ENCODE data around the gene B4GALT4. TPM values are rescaled to one million over a fixed set of nuclear protein-coding genes. Genes with fewer than 3 reads are reported as not detected.

B4GALT4 gene
- total and polyA plus RNA-seq, 2 of the 8 experiments (the other 6 are each of a cell fraction or from before 2014, with no cell fraction given): 14.6 to 44.7 TPM

DNA sequence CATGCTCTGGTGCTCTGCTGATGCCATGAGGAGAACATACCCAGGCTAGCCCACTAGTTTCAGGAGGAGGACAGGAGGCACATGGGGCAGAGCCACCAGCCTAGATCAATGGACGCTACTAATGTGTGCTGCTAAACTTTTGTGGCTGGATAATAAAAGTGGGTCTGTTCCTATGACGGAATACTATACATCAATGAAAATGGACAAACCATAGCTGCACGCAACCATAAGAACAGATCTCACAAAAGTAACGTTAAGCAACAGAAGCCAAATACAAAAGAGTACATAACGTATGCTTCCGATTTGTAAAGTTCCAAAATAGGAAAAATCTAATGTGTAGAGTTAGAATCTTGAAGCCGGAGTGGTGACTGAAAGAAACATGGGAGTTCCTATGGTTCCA lies 11.5 kb downstream of the B4GALT4 start (continued):
- TF ChIP-seq, protein P1, sequence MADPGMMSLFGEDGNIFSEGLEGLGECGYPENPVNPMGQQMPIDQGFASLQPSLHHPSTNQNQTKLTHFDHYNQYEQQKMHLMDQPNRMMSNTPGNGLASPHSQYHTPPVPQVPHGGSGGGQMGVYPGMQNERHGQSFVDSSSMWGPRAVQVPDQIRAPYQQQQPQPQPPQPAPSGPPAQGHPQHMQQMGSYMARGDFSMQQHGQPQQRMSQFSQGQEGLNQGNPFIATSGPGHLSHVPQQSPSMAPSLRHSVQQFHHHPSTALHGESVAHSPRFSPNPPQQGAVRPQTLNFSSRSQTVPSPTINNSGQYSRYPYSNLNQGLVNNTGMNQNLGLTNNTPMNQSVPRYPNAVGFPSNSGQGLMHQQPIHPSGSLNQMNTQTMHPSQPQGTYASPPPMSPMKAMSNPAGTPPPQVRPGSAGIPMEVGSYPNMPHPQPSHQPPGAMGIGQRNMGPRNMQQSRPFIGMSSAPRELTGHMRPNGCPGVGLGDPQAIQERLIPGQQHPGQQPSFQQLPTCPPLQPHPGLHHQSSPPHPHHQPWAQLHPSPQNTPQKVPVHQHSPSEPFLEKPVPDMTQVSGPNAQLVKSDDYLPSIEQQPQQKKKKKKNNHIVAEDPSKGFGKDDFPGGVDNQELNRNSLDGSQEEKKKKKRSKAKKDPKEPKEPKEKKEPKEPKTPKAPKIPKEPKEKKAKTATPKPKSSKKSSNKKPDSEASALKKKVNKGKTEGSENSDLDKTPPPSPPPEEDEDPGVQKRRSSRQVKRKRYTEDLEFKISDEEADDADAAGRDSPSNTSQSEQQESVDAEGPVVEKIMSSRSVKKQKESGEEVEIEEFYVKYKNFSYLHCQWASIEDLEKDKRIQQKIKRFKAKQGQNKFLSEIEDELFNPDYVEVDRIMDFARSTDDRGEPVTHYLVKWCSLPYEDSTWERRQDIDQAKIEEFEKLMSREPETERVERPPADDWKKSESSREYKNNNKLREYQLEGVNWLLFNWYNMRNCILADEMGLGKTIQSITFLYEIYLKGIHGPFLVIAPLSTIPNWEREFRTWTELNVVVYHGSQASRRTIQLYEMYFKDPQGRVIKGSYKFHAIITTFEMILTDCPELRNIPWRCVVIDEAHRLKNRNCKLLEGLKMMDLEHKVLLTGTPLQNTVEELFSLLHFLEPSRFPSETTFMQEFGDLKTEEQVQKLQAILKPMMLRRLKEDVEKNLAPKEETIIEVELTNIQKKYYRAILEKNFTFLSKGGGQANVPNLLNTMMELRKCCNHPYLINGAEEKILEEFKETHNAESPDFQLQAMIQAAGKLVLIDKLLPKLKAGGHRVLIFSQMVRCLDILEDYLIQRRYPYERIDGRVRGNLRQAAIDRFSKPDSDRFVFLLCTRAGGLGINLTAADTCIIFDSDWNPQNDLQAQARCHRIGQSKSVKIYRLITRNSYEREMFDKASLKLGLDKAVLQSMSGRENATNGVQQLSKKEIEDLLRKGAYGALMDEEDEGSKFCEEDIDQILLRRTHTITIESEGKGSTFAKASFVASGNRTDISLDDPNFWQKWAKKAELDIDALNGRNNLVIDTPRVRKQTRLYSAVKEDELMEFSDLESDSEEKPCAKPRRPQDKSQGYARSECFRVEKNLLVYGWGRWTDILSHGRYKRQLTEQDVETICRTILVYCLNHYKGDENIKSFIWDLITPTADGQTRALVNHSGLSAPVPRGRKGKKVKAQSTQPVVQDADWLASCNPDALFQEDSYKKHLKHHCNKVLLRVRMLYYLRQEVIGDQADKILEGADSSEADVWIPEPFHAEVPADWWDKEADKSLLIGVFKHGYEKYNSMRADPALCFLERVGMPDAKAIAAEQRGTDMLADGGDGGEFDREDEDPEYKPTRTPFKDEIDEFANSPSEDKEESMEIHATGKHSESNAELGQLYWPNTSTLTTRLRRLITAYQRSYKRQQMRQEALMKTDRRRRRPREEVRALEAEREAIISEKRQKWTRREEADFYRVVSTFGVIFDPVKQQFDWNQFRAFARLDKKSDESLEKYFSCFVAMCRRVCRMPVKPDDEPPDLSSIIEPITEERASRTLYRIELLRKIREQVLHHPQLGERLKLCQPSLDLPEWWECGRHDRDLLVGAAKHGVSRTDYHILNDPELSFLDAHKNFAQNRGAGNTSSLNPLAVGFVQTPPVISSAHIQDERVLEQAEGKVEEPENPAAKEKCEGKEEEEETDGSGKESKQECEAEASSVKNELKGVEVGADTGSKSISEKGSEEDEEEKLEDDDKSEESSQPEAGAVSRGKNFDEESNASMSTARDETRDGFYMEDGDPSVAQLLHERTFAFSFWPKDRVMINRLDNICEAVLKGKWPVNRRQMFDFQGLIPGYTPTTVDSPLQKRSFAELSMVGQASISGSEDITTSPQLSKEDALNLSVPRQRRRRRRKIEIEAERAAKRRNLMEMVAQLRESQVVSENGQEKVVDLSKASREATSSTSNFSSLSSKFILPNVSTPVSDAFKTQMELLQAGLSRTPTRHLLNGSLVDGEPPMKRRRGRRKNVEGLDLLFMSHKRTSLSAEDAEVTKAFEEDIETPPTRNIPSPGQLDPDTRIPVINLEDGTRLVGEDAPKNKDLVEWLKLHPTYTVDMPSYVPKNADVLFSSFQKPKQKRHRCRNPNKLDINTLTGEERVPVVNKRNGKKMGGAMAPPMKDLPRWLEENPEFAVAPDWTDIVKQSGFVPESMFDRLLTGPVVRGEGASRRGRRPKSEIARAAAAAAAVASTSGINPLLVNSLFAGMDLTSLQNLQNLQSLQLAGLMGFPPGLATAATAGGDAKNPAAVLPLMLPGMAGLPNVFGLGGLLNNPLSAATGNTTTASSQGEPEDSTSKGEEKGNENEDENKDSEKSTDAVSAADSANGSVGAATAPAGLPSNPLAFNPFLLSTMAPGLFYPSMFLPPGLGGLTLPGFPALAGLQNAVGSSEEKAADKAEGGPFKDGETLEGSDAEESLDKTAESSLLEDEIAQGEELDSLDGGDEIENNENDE (IDR thresholded peaks at IDR 0.05; ENCODE audit: insufficient replicate concordance, low read length): no peak
- no peak for TF ChIP-seq EZH2 (IDR thresholded peaks at IDR 0.05; ENCODE audit: low read depth, low read length, severe bottlenecking)
- TF ChIP-seq JUND (IDR thresholded peaks at IDR 0.05; ENCODE audit: low read length): no peak
- TF ChIP-seq SIX5 (IDR thresholded peaks at IDR 0.05; ENCODE audit: low read depth, low read length): no peak
- TF ChIP-seq ASH2L (IDR thresholded peaks at IDR 0.05; ENCODE audit: low read length): no peak
- no peak for TF ChIP-seq RBBP5 (IDR thresholded peaks at IDR 0.05; ENCODE audit: borderline replicate concordance, low read depth, low read length)
- TF ChIP-seq HDAC6 (IDR thresholded peaks at IDR 0.05; ENCODE audit: low read depth, low read length): no peak
- TF ChIP-seq GABPA (IDR thresholded peaks at IDR 0.05; ENCODE audit: borderline replicate concordance, insufficient read depth, low read length): no peak
- TF ChIP-seq, protein P2, sequence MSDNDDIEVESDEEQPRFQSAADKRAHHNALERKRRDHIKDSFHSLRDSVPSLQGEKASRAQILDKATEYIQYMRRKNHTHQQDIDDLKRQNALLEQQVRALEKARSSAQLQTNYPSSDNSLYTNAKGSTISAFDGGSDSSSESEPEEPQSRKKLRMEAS (IDR thresholded peaks at IDR 0.05): no peak
- no peak for TF ChIP-seq CBX8 (IDR thresholded peaks at IDR 0.05; ENCODE audit: borderline replicate concordance, low read depth, low read length)
- TF ChIP-seq POU5F1 (IDR thresholded peaks at IDR 0.05; ENCODE audit: low read depth, low read length): no peak
- no peak for TF ChIP-seq BRCA1 (IDR thresholded peaks at IDR 0.05; ENCODE audit: low read depth, low read length)
